Stimulated activated CD8-positive, alpha-beta memory T cell treated with anti-CD3 and anti-CD28 coated beads, Interleukin-15, amount 100 ng/mL, for 24 hours (primary cell): Measurements from ENCODE around the gene KIR2DL4.
"Not testable (repeated sequence)": the region's sequence is repeated elsewhere in the genome, so short reads cannot be mapped to it uniquely, and the experiment has no call there.

Experiments used
- DNase-seq: peaks from one replicate; pipeline ENCODE4 v3.0.0-alpha.2; 2020; ENCODE audit warnings: low read depth

Gene KIR2DL4

DNA sequence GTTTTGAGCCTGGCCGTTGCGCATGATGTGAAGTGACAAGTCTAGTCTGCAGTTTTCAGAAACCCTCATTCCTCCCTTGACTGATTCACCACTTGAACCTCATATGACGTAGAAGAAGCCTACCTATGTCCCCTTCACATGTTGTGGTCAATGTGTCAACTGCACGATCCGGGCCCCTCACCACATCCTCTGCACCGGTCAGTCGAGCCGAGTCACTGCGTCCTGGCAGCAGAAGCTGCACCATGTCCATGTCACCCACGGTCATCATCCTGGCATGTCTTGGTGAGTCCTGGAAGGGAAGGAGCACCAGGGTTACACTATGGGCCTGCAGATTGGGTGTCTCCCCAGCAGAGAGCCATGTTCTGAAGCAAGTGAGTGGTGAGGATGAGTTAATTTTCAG lies at the start of gene KIR2DL4:
Gene KIR2DL4 (plus strand): TSS at position 201 of the 400 bp plus-strand sequence. CDS start 42 bp downstream, at position 243.
- no peak for DNase-seq

DNA sequence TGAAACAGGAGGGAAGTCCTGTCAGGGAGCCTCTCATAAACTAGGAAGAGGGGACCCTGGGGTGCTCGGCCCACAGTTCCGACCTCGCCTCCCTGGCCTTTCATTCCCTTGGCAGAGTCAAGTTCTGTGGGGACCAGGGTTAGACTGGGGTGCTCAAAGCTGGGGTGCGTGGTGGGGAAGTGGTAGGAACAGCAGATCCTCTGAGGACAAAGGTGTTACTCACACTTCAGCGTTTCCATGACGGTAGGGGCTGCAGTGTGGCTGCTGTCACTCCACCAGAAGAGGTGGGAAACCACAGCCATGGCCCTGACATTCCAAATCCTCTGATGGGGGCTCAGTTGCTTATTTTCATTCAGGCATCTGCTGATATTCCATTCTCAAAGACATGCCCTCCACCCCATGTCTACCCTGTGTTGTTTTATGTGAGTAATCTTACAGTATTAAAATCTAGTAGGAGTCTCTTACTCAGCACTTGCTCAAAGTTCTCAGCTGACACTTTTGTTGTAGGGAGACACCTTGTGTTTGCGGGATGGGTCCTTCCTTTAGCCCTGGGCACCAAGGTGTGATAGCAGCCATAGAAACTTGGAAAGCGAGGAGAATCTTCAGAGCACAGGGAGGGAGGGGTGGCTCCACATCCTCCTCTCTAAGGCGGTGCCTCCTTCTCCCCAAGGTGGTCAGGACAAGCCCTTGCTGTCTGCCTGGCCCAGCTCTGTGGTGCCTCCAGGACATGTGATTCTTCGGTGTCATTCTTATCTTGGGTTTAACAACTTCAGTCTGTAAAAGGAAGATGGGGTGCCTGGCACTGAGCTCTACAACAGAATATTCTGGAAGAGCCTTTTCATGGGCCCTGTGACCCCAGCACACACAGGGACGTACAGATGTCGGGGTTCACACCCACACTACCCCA lies 47.0 kb upstream of the KIR2DL4 start:
- not testable (repeated sequence) for DNase-seq

DNA sequence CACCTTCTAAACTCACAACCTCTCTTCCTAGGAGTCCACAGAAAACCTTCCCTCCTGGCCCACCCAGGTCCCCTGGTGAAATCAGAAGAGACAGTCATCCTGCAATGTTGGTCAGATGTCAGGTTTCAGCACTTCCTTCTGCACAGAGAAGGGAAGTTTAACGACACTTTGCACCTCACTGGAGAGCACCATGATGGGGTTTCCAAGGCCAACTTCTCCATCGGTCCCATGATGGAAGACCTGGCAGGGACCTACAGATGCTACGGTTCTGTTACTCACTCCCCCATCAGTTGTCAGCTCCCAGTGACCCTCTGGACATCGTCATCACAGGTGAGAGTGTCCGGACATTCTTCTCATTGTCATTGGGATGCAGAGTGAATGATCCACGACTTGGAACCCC lies 44.8 kb upstream of the KIR2DL4 start:
- not testable (repeated sequence) for DNase-seq

DNA sequence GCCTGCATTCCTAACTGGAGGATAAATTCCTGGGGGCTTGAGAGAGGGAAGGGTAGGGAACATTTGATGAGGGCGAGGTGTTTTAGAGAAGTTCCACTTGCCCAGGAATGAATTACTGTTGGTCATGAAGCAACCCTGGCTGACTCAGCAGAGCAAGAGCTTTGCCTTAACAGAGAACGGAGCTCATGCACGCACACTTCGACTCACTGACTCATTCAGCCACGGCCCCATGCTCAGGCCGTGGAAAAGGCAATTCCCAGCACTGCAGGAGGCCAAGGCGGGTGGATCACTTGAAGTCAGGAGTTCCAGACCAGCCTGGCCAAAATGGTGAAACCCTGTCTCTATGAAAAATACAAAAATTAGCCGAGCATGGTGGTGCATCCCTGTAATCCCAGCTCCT lies 39.2 kb upstream of the KIR2DL4 start:
- not testable (repeated sequence) for DNase-seq

DNA sequence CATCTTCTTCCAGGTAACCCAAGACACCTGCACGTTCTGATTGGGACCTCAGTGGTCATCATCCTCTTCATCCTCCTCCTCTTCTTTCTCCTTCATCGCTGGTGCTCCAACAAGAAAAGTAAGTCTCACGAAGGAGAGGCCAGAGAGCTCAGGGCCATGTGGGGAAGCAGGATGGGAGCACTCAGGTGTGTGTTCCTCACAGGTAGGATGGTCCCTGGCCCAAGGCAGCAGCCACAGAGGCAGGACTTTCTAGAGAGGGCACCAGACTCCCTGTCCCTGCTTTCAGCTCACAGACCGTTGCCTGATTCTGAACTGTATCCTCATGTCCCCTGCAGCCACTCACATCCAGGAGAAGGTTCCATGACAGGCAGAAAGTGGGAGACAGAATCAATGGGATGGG lies 36.9 kb upstream of the KIR2DL4 start:
- not testable (repeated sequence) for DNase-seq

DNA sequence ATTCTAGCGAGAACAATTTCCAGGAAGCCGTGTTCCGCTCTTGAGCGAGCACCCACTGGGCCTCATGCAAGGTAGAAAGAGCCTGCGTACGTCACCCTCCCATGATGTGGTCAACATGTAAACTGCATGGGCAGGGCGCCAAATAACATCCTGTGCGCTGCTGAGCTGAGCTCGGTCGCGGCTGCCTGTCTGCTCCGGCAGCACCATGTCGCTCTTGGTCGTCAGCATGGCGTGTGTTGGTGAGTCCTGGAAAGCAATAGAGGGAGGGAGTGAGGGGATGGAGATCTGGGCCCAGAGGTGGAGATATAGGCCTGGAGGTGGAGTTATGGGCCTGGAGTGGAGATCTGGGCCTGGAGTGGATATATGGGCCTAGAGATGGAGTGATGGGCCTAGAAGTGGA lies 33.8 kb upstream of the KIR2DL4 start, which contains the start of gene KIR2DL1:
Gene KIR2DL1 (plus strand): TSS at position 148 of the 400 bp plus-strand sequence. CDS start 58 bp downstream, at position 206.
- DNase-seq: not testable (repeated sequence)

DNA sequence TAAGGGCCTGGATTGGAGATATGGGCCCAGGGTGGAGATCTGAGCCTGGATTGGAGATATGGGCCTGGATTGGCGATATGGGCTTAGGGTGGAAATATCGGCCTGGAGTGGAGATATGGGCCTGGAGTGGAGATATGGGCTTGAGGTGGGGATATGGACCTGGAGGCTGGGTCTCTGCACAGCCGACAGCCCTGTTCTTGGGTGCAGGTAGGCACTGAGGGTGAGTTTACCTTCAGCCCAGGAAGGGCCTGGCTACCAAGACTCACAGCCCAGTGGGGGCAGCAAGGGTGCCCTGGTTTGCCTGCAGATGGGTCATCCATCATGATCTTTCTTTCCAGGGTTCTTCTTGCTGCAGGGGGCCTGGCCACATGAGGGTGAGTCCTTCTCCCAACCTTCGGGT lies 32.9 kb upstream of the KIR2DL4 start:
- not testable (repeated sequence) for DNase-seq

DNA sequence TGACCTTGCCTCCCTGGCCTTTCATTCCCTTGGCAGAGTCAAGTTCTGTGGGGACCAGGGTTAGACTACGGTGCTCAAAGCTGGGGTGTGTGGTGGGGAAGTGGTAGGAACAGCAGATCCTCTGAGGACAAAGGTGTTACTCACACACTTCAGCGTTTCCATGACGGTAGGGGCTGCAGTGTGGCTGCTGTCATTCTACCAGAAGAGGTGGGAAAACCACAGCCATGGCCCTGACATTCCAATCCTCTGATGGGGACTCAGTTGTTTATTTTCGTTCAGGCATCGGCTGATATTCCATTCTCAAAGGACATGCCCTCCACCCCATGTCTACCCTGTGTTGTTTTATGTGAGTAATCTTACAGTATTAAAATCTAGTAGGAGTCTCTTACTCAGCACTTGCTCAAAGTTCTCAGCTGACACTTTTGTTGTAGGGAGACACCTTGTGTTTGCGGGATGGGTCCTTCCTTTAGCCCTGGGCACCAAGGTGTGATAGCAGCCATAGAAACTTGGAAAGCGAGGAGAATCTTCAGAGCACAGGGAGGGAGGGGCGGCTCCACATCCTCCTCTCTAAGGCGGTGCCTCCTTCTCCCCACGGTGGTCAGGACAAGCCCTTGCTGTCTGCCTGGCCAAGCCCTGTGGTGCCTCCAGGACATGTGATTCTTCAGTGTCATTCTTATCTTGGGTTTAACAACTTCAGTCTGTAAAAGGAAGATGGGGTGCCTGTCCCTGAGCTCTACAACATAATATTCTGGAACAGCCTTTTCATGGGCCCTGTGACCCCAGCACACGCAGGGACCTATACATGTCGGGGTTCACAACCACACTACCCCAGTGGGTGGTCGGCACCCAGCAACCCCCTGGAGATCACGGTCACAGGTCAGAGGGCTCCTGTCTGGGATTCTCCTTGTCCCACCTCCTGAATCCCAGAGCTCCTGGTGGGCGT lies 32.1 kb upstream of the KIR2DL4 start:
- DNase-seq: not testable (repeated sequence)

DNA sequence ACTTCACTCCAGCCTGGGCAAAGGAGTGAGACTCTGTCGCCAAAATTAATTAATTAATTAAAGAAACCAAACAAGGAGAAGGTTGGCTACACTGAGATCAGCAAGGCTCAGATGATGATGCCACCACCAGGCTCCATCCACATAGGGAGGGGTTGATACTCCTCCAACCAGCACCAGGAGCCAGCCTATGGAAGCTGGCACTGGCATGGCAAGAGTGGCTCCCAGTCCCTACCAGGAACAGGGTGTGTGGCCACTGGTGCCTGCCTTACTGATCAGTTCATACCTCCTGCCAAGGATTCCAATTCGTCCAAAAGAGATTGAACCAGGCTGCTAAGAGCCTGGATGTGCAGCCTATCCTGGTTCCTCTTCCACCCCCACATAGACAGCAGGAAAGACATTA lies 30.7 kb upstream of the KIR2DL4 start:
- DNase-seq: not testable (repeated sequence)

DNA sequence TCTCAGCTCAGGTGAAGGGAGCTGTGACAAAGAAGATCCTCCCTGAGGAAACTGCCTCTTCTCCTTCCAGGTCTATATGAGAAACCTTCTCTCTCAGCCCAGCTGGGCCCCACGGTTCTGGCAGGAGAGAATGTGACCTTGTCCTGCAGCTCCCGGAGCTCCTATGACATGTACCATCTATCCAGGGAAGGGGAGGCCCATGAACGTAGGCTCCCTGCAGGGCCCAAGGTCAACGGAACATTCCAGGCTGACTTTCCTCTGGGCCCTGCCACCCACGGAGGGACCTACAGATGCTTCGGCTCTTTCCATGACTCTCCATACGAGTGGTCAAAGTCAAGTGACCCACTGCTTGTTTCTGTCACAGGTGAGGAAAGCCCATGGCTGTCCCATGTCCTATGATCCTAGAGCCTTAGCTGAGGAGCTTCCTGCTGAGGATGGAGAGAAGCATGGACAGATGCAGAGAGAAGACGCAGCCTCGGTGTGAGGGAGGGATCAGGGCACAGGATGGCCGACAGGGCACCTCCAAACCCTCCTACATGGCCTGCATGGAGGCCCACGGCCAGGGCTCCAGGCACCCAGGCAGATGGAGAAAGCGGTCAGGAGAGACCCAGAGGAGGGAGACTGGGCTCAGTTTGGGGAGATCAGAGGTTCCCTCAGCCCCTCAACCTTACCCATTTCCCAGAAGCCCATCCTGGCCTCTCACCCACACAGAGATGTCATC lies 28.2 kb upstream of the KIR2DL4 start:
- DNase-seq: not testable (repeated sequence)

DNA sequence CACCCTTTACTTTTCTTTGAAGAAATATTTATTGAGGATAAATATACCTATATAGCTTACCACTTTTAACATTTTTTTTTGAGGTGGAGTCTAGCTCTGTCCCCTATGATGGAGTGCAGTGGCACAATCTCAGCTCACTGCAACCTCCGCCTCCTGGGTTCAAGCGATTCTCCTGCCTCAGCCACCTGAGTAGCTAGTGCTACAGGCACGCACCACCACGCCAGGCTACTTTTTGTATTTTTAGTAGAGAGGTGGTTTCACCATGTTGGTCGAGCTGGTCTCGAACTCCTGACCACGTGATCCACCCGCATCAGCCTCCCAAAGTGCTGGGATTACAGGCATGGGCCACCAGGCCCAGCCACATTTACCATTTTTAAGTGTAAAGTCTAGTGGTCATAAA lies 27.6 kb upstream of the KIR2DL4 start:
- not testable (repeated sequence) for DNase-seq

DNA sequence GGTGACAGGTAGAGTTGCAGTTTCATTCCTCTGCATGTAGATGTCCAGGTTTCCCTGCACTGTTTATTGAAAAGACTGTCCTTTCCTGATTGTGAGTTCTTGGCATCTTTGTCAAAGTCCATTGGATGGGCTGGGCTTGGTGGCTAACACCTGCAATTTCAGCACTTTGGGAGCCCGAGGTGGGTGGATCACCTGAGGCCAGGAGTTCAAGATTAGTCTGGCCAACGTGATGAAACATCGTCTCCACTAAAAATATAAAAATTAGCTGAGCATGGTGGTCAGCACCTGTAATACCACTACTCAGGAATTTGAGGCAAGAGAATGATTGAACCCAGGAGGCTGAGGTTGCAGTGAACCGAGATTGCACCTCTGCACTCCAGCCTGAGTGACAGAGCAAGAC lies 25.6 kb upstream of the KIR2DL4 start:
- not testable (repeated sequence) for DNase-seq

DNA sequence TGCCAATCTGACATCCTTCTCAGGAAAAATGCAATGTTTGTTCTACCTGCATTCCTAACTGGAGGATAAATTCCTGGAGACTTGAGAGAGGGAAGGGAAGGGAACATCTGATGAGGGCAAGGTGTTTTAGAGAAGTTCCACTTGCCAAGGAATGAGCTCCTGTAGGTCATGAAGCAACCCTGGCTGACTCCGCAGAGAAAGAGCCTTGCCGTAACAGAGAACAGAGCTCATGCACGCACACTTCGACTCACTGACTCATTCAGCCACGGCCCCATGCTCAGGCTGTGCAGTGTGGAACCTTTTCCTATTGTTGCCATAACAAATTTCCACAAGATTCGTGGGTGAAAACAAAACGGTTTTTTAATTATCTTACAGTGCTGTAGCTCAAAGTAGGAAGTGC lies 24.5 kb upstream of the KIR2DL4 start:
- not testable (repeated sequence) for DNase-seq

DNA sequence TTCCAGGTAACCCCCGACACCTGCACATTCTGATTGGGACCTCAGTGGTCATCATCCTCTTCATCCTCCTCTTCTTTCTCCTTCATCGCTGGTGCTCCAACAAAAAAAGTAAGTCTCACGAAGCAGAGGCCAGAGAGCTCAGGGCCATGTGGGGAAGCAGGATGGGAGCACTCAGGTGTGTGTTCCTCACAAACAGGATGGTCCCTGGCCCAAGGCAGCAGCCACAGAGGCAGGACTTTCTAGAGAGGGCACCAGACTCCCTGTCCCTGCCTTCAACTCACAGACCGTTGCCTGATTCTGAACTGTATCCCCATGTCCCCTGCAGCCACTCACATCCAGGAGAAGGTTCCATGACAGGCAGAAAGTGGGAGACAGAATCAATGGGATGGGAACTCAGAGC lies 20.5 kb upstream of the KIR2DL4 start:
- not testable (repeated sequence) for DNase-seq

DNA sequence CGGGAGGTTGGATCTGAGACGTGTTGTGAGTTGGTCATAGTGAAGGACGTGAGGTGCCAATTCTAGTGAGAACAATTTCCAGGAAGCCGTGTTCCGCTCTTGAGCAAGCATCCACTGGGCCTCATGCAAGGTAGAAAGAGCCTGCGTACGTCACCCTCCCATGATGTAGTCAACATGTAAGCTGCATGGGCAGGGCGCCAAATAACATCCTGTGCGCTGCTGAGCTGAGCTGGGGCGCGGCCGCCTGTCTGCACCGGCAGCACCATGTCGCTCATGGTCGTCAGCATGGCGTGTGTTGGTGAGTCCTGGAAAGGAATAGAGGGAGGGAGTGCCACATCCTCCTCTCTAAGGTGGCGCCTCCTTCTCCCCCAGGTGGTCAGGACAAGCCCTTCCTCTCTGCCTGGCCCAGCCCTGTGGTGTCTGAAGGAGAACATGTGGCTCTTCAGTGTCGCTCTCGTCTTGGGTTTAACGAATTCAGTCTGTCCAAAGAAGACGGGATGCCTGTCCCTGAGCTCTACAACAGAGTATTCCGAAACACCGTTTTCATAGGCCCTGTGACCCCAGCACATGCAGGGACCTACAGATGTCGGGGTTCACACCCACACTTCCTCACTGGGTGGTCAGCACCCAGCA lies 17.2 kb upstream of the KIR2DL4 start:
- not testable (repeated sequence) for DNase-seq

DNA sequence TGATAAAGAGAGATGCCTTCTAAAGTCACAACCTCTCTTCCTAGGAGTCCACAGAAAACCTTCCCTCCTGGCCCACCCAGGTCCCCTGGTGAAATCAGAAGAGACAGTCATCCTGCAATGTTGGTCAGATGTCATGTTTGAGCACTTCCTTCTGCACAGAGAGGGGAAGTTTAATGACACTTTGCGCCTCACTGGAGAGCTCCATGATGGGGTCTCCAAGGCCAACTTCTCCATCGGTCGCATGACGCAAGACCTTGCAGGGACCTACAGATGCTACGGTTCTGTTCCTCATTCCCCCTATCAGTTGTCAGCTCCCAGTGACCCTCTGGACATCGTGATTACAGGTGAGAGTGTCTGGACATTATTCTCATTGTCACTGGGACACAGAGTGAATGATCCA lies 15.3 kb upstream of the KIR2DL4 start:
- not testable (repeated sequence) for DNase-seq

DNA sequence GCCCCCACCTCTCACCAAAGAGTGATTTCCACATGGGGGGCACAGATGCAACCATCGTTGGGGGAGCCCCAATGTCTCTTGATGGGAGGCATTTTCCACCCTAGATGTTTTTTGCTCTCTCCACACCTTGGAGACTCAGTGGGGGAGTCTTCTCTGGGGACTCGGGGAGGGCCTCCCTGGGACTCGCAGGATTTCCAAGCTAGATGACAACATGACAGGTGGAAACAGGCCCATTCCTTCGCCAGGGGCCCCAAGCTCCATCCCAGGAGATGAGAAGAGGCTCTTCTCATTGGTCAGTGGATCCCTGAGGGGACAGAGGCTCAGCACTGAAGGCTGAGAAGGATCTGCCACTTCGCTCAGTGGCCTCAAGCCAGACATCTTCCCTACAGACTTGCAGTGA lies 12.7 kb upstream of the KIR2DL4 start:
- no peak for DNase-seq

DNA sequence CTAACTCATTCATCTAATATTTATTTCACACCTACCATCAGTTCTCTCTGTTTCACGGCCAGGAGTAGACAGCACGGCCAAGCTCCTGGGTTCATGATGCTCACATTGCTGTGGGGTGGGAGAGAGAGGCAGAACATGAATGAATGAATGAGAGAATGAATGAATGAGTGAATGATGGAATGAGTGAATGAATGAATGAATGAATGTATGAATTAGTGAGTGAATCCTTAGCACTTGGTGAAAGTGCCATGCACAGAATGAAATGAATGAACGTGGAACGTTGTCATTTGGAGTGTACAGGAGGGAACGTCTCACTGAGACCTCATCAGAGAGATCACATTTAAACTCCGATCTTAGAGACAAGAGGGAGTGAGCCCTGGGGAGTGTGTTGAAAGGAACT lies 11.9 kb upstream of the KIR2DL4 start:
- DNase-seq: no peak

DNA sequence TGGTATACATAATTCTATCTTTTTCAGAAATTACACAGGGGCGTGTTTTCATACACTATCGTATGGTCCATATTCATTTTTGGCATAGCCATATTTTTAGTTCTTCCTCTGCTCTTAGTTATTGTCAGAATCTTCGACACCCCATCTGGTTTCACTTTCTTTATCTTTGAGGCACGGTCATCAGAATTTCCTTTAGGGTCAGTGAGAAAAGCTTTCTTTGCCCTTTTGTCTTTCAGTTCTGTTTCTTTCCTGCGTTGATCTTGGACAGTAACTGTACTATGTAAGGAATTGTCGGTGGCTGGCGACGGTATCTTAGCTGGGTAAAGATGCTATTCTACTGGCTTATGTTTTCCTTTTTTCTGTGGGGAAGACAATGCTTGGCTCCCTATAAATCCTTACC lies 10.6 kb upstream of the KIR2DL4 start:
- no peak for DNase-seq

DNA sequence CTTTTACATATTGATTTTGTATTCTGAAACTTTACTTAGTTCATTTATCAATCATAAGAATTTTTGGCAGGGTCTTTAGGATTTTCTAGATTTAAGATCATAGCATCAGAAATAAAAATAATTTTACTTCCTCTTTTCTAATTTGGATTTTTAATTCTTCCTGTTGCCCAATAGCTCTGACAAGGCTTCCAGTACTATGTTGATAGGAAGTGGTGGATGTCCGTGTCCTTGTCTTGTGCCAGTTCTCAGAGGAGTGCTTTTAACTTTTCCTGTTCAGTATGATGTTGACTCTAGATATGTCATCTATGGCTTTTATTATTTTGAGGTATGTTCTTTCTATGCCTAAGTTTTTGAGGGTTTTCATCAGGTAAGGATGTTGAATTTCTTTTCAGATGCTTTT lies 7.7 kb upstream of the KIR2DL4 start:
- no peak for DNase-seq

DNA sequence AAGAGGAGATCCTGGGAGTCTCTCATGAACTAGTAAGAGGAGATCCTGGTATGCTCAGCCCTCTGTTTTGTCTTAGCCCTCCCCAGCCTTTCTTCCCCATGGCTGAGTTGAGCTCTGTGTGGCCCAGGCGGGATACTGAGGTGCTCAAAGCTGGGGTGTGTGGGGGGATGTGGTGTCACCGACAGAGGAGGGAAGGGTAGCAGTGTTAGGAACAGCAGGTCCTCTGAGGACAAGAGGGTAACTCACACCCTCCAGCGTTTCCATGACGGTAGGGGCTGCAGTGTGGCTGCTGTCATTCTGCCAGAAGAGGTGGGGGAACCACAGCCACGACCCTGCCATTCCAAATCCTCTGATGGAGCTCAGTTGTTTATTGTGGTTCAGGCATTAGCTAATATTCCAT lies 691 bp downstream of the KIR2DL4 start:
- DNase-seq: no peak
